Measurements from ENCODE around the gene SNX19.
A peak's percentile ranks its signal among the peaks of the same experiment; 100 is the strongest.
"Not testable (repeated sequence)": the region's sequence is repeated elsewhere in the genome, so short reads cannot be mapped to it uniquely, and the experiment has no call there.

SNX19 gene, protein sequence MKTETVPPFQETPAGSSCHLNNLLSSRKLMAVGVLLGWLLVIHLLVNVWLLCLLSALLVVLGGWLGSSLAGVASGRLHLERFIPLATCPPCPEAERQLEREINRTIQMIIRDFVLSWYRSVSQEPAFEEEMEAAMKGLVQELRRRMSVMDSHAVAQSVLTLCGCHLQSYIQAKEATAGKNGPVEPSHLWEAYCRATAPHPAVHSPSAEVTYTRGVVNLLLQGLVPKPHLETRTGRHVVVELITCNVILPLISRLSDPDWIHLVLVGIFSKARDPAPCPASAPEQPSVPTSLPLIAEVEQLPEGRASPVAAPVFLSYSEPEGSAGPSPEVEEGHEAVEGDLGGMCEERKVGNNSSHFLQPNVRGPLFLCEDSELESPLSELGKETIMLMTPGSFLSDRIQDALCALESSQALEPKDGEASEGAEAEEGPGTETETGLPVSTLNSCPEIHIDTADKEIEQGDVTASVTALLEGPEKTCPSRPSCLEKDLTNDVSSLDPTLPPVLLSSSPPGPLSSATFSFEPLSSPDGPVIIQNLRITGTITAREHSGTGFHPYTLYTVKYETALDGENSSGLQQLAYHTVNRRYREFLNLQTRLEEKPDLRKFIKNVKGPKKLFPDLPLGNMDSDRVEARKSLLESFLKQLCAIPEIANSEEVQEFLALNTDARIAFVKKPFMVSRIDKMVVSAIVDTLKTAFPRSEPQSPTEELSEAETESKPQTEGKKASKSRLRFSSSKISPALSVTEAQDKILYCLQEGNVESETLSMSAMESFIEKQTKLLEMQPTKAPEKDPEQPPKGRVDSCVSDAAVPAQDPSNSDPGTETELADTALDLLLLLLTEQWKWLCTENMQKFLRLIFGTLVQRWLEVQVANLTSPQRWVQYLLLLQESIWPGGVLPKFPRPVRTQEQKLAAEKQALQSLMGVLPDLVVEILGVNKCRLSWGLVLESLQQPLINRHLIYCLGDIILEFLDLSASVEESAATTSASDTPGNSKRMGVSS

DNA sequence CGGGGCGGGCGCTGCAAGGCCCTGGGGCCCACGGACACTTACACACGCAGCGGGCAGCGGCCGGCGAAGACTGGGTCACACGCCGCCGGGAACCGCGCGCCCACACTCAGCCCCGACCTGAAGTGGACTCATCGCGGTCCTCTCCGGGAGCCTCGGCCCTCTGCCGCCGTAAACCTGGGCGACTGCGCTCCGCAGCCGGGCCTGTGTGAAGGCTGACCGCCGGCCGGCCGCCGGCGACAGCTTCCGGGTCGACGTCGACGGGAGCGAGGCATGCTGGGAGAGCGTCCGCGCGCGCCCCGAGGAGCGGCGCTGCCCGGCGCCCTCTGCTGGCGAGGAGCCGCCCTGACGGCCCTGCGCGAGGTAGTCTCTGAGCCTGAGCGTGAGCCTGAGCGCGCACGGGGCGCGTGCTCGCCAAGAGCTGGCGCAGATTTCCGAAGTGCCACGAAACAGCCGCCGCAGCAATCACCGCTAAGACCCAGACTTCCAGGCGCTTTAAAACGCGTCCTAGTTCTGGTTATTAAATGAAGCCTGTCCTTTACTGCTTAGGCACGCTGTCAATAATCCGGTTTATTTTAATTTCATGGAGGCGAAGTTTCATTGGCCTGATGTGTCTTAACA lies at the start of gene SNX19:
Gene SNX19 (minus strand): TSS at position 242 of the 618 bp plus-strand sequence. CDS start 540 bp downstream, outside the sequence.
- DNase-seq = peak; percentile 91 to 94

DNA sequence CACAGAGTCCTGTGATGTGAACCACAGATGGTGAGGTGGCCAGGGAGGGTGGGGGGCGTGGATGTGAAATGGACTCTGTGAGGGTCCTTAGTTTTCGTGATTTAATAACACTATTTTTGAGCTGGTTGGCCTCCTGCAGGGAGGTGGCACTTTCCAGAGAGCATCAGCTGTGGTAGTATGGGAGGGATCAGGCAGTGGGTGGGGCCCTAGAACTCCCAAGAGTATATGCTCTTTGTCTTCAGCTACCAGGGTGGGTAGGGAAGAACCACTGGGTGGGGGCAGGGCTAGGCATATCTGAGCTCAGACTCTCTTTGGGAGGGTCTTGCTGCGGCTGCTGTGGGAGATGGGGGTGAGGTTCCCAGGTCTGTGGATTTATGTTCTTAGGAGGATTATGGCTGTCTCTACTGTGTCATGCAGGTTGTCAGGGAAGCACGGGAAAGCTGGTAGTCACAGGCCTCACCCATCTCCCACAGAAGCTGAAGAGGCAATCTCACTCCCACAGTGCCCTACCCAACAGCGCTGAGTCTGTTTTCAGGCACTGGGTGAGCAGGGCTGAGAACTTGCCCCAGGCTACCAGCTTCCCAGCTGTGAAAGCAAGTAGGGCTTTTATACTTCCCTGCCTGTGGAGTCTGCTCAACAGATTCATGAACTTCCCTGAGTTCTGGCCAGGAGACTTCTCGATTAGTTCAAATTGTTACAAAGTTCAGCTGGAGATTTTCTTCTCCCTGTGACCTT lies 47.9 kb upstream of the SNX19 start:
- no peak for DNase-seq

DNA sequence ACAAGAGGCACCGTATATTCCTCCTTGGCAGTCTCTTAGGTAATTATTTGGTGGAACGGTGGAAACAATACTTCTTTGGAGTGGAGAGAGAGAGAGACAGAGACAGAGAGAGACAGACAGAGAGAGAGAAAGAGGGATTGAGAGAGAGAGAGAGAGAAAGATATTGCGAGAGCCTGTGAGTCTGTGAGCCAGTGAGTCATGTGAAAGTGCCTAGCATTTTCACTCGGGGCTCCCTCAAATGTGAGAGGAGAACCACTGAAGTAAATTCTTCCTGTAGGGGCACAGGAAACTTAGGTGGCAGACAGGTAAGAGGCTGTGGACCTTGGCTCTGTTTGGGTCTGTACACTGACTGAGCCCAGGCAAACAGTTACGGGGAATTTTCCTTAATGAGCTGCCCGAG lies 31.6 kb upstream of the SNX19 start:
- no peak for DNase-seq

DNA sequence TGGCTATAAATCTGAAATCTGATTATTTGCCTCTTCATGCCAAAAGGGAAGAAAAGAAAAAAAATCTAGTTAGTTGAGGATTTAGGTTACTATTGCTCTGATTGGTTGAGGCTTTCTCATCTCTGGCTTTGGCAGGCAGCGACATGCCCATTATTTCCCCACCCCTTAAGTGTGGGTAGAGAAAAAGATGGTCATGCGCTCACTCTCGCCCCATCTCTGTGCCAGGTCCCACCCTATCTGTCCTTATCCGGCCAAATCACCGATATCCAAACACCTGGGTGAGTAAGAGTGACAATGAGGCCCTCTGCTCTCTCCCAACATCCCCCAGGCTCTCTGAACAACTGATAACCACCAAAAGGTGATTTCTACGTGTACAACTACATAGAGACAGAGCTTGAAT lies 31.2 kb upstream of the SNX19 start:
- no peak for DNase-seq

DNA sequence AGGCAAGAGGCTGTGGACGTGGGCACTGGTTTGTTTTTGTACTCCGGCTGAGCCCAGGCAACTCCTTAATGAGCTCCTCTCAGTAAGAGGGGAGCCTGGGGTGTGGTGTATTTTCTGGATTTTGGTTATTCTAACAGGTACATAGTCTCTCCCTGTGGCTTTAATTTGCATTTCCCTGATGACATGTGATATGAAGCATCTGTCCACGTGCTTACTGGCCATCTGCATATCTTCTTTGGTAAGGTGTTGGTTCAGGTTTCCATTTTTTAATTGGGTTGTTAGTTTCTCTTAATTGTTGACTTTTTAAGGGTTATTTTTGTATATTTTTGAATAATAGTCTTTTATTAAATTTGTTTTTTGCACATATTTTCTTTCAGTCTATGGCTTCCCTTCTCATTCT lies 30.8 kb upstream of the SNX19 start:
- DNase-seq = no peak

DNA sequence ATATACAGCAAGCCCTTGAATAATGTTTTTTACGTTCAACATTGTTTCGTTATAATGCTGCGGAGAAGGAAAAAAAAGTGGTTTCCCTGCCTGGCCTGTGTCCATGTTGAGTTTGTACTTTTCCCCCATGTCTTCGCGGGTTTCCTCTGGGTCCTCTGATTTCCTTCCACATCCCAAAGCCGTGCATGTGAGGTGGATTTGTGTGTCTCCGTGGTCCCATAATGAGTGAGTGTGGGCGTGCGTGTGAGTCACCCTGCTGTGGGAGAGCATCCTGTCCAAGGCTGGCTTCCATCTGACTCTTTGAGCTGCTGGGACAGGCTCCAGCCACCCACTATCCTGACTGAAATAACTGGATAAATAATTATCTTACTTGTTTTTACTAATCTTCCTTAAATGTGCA lies 29.6 kb upstream of the SNX19 start:
- DNase-seq = no peak

DNA sequence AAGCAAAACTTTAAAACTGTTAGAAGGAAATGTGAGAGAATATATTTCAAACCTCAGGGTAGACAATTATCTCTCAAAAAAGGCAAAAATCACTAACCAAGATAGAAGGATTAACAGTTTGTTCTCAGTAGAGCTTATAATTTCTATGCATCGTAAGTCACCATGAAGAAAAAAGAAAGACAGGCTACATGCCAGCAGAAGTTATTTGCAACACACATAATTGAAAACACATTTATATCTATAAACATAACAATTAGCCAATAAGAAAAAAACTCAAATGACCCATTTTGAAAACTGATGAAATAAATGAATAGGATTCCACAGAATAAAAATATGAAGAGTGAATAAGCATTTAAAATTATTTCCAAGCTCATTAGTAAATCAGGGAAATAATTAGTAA lies 24.4 kb upstream of the SNX19 start:
- no peak for DNase-seq

DNA sequence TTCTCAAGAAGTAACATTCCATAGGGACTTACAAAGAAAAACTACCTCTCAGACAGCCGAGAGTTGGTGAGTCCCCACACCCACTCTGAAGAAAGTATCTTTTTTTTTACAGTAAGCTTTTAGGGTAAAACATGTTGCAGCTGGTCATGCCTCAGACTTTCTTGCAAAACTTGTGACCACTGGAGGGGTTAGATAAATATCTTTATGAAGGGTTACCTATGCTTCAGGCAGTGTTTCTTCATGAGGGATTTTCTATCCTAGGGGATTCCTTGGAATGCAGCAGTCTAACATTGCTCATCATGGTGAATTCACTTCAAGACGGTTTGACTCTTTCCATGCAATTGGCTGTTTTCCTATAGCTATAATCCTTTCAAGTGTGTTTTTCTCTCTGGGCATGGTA lies 20.8 kb upstream of the SNX19 start:
- no peak for DNase-seq

DNA sequence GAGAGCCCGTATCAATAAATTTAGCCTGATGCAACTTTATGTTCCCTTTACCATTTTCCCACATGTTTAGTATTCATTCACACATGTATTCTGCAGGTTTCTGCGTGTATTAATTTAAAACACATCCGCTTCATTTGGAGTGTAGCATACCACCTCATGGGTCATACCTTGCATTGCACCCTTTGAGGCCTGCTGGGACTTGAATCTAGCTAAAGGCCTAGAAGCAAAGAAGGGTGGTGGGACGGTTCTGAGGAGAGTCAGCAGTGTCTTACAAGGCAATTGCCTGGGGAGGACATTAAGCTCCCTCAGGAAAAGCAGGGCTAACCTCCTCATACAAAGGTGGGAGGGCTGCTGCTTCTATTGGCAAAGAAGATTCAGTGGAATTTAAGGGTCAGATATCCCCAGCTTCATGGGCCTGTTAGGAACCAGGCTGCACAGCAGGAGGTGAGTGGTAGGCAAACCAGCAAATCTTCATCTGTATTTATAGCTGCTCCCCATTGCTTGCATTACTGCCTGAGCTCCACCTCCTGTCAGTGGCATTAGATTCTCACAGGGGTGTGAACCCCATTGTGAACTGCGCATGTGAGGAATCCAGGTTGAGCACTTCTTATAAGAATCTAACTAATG lies 15.9 kb upstream of the SNX19 start:
- no peak for DNase-seq

DNA sequence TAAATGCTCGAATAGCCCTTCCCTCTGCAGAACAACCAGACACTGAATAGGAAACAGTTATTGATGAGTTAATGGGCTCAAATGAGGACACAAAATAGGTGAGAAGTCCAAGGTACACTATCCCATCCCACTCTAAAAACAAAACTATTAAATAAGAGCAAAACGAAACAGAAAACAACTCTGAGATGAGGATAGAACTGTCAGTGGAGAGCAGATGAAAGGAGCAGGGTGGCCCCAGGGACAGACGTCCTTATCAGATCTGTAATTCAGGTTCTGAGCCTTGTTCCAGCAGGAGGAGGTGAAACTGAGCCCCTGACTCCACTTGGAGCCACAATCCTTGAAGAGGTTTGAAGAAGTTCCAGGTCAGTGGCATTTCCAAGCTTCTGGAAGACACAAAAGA lies 8.5 kb upstream of the SNX19 start:
- no peak for DNase-seq

DNA sequence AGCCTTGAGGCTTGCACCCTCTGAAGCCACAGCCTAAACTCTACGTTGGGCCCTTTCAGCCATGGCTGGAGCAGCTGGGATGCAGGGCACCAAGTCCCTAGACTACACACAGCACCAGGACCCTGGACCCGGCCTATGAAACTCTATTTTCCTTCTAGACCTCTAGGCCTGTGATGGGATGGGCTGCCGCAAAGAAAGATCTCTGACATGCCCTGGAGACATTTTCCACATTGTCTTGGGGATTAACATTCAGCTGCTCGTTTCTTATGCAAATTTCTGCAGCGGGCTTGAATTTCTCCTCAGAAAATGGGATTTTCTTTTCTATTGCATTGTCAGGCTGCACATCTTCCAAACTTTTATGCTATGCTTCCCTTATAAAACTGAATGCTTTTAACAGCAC lies 4.3 kb upstream of the SNX19 start:
- not testable (repeated sequence) for DNase-seq

DNA sequence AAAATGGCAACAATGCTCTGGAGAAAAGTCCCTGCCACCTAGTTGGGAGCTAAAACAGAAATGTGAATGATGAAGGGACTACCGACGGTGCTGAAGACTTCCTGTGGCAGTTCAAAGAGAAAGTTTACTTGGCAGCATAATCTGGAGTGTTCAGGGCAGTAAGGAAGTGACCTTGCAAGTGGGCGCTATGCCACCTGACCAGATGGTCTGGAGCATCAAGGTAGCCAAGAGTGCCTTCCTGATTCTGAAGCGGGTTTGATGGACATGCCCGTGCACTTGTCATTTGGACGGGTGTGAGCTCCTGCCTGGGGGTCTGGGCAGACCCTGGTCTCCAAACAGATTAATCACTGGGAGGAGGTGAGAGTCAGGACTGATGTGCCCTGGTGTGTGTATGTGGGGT lies 1.8 kb upstream of the SNX19 start:
- no peak for DNase-seq

DNA sequence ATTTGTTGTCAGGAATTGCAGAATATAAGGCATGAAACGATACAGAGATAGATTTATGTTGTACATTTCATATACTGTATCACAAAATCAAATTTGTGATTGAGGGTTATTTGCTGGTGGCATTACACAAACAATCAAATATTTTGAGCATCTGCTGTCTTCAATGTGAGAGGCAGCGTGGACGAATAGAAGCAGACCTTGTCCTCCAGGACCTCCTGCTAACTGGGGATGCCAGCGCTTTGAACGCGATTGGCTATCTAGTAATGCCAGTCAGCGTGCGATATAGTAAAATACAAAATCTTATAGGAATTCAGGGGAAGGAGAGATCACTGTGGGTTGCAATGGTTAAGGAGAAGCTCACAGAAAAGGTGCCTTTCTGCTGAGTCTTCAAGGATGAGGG lies 631 bp upstream of the SNX19 start:
- DNase-seq = no peak

DNA sequence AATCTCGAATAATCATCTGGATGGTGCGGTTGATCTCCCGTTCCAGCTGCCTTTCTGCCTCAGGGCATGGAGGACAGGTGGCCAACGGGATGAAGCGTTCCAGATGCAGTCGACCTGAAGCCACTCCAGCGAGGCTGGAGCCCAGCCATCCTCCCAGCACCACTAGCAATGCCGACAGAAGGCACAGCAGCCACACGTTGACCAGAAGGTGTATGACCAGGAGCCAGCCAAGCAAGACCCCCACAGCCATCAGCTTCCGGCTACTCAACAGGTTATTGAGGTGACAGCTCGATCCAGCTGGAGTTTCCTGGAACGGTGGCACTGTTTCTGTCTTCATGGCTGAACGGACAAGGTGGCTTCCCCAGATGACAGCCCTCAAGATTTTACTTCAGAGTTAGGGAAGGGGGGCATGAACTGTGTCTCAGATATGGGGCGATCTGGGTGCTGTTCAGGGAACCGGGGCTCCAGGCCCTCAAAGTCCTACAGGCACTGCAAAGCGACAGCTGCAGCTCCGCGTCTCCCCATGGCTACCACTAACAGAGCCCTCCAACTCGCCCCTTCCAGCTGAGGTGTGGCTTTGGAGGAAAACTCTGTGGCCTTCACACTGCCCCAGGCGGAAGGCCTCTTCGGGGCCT lies 559 bp downstream of the SNX19 start:
- no peak for DNase-seq

DNA sequence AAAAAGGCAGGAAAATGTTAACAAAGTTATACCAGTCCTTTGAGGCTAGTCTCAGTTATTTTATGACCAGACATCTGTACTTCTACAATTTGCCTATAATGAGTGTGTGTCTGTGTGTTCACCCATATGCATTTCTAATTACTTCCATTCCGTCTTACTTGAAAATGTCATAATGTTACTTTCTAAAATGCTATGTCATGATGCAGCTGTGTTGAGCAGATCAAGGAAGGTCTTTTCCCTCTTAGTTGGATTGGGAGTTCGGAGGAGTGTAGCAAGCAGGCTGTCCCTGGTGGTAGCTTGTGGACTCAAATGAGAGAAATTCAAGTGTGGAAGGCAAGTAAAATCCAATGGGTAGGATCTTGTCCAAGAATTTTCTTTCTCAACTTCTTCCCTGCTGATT lies 3.0 kb downstream of the SNX19 start:
- DNase-seq = no peak

DNA sequence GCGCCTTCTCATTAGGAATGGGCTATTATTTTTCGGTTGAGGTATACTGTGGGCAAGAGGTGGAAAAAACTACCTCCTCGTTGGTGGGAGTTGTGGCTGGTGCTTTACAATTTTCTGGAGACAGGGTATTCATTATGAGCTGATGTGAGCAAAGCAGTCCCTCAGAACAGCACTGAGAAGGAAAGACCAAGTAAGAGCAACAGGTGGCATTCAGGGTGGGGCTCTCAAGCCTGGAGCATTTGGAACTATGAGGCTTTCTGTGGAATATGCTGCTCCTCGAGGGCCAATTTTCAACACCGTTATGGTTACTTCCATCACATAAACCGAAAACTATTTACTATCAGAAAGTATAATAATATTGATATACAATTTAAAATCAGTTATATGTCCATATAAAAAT lies 3.7 kb downstream of the SNX19 start:
- DNase-seq = no peak

DNA sequence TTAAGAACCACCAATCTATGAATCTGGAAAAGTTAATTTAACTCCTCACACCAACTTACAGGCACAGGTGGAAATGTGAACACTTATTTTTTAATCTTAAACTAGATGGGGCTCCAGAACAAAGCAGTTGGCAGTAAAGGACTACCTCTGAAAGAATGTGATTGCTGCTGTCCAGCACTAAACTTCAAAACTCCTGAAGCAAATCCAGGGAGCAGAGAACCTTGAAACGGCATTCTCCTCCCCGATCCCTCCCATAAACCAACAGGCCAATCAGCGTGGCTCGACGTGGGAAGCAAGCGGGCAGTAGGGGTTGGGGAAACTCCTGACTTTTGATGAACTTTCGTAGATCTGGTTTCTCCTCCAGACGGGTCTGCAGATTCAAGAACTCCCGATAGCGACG lies 5.0 kb downstream of the SNX19 start:
- no peak for DNase-seq

DNA sequence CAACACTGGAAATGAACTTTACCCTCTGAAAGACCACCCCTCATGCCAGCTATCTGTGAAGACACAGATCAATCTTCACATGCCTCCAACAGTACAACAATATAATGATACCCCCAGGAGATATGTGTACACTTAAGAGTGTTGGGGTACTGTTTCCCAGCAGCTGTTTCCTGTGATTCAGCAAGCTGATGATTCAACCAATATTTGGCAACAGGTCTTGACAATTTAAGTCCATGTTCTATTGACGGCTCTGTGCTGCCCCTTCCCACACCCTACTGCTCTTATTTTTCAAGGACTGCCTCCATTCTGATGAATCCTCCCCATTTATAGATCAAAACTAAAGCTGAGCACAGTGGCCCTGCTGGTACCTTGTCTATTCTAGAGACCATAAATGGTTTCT lies 6.6 kb downstream of the SNX19 start:
- no peak for DNase-seq

DNA sequence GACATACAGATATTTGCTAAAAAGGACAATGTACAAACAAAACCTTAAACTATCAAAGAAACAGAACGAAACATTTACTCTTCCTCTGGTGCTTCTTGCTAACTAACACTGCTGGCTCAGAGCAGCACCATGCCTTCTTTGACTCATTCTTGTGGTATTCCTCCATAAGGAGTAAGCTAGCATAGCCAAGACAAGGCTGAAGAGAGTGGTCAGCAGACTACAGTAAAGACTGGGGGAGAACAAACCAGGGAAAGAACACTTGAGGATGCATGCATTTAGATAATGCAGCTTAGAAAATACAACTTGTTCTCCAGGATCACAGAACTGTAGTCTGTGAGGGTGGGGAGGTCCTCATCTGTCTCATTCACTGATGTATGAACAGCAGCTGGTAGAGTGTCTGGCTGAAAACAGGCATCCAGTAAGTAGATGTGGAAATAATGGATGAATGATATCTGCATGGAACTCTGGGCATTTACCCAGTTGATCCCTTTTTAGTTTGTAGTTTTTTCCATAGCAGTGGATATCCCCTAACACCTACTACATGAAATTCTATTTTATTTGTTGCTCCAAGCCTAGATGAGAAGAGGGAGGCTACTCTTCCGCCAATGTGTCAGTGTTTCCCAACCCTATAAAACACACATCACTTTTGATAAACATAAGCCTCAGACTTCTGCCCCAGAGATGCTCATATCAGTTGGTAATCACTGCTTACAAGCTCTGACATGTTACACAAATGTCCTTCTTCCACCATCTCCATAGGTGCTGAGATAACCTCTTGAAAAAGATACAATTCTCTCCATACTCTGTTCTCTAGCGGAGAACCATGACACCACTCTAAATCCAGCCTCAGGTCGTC lies 7.3 kb downstream of the SNX19 start:
- DNase-seq = no peak

DNA sequence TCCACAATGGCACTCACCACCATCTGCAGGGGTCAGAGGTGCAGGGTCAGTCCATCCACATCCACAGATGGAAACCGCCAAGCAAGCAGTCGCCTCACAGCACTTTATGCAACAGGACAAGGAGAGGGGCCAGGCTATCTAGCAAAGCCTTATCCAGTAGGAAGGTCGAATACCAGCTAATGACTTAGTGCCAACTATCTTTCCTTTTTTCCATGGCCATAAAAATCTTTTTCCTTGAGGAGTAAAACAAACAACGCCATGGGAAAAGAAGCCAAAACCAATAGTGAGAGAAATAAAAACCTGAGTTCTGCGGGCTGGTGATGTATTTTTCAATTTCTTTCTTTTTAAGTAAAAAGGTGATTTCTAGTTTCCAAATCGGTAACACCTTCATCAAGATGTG lies 8.2 kb downstream of the SNX19 start:
- no peak for DNase-seq

DNA sequence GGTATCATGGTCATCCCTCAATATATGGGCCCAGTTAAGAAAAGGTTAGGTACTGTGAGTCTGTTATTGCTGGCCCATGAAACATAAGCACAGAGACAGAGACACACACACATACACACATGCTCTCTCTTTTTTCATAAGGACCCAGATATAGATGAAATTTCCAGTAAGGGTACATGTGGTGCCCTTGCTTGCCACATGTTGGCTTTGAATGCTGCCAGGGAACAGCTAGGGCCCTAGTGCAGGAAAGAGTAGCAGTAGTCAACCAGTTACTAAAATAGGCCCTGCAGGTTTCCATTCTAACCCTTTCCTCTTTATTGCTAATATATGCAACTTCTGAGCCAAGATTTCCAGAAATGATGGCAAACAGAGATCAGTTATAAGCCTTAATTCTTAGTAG lies 9.1 kb downstream of the SNX19 start:
- DNase-seq = no peak
